ENCODE results near the gene RASAL3. TPM values are rescaled to one million over a fixed set of nuclear protein-coding genes. Genes with fewer than 3 reads are reported as not detected.
A peak's percentile ranks its signal among the peaks of the same experiment; 100 is the strongest.
"Not testable (repeated sequence)": the region's sequence is repeated elsewhere in the genome, so short reads cannot be mapped to it uniquely, and the experiment has no call there.

RASAL3 gene
- total RNA-seq, 1 donor from 2014 or later: 4.4 TPM

DNA sequence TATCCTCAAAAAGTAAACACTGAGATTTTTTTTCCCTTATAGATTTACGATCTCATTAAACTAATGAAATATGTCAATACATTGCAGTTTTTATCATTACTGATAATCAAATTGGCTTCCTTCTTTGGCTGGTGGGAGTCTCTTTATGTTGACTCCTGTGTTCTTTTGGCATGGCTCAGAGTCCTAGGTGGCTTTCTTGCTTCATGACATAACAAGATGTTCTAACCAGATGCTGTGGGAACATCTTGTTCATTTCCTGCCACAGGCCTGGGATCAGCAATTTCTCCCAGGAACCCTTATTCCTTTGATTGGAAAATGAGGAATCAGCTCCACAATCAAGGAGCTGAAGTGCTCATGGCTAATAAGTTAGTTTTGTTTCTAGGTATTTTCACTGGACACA lies 30.8 kb upstream of the RASAL3 start:
- H3K4me3 ChIP-seq: no peak overlapping the region
- no peak for DNase-seq (ENCODE audit: low spot score in 2 of 2)

DNA sequence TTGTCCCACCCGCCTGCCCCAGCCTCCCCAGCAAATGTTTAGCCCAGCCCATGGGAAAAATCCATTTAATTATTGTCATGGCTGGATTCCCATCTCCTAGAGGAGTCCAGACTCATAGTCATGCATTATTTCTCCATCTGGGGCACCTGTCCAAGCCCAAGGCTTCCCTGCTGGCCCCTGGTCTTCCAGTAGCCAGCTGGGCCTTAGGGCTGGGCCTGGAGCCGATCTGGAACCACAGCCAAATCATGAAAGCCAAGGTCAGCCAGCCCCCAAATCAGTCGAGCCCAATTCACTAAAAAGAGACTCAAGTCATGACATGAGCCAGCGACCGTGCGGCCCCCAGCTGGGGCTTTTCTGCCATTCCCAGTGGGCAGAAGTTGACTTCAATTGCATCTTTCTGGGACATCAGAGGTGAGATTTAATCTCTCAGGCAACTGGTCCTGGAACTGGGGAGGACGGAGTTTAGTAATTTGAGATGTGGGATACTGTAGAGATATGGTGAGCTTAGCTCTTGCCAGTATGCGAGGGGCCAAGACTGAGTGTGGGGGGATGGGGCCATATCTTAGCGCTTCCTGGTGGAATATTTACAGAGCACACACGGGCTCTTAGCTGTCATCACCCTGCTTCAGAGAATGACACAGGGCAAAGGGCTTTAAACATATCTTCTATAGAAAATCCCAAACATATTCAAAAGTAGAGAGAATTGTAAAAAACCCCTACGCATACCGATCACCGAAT lies 24.3 kb upstream of the RASAL3 start:
- TF ChIP-seq, protein P1, sequence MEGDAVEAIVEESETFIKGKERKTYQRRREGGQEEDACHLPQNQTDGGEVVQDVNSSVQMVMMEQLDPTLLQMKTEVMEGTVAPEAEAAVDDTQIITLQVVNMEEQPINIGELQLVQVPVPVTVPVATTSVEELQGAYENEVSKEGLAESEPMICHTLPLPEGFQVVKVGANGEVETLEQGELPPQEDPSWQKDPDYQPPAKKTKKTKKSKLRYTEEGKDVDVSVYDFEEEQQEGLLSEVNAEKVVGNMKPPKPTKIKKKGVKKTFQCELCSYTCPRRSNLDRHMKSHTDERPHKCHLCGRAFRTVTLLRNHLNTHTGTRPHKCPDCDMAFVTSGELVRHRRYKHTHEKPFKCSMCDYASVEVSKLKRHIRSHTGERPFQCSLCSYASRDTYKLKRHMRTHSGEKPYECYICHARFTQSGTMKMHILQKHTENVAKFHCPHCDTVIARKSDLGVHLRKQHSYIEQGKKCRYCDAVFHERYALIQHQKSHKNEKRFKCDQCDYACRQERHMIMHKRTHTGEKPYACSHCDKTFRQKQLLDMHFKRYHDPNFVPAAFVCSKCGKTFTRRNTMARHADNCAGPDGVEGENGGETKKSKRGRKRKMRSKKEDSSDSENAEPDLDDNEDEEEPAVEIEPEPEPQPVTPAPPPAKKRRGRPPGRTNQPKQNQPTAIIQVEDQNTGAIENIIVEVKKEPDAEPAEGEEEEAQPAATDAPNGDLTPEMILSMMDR (IDR thresholded peaks at IDR 0.05): no peak
- Histone ChIP-seq H3K27ac (no peak overlapping the region), H3K36me3 (no peaks in the 10 kb centered on the region), H3K4me3 (no peak overlapping the region), H3K4me1 (no peaks in the 10 kb centered on the region), H3K9me3 (no peaks in the 10 kb centered on the region), H3K27me3 (no peaks in the 10 kb centered on the region)
- intact Hi-C loops (cut with DNase I): no loop called here
- no peak for DNase-seq (ENCODE audit: low spot score in 2 of 2)

More for the DNA sequence above, 30.8 kb upstream of the RASAL3 start:
- Histone ChIP-seq H3K36me3 (no peaks in the 10 kb centered on the region), H3K27ac (no peak overlapping the region), H3K9me3 (no peaks in the 10 kb centered on the region), H3K27me3 (no peaks in the 10 kb centered on the region), H3K4me1 (no peaks in the 10 kb centered on the region)
- intact Hi-C loops (cut with DNase I): no loop called here
- TF ChIP-seq, protein P1 (IDR thresholded peaks at IDR 0.05): no peak

DNA sequence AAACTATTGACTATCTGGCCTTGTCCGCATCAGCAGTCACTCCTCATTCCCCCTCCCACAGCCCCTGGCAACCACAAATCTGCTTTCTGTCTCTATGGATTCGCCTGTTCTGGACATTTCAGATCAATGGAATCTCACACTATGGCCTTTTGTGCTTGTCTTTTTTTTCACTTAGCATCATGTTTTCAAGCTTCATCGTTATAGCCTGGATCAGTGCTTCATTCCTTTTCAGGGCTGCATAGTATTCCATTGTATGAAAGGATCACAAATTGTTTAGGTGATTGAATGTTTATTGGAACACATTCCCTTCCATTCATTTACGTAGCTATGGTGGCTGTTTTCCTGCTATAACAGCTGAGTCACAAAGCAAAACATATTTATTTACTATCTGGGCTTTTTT lies 22.7 kb upstream of the RASAL3 start:
- Histone ChIP-seq H3K27ac (no peak overlapping the region), H3K4me1 (no peaks in the 10 kb centered on the region), H3K9me3 (no peaks in the 10 kb centered on the region), H3K27me3 (no peaks in the 10 kb centered on the region), H3K36me3 (no peaks in the 10 kb centered on the region), H3K4me3 (no peak overlapping the region)
- TF ChIP-seq, protein P1 (IDR thresholded peaks at IDR 0.05): no peak
- intact Hi-C loops (cut with DNase I): no loop called here
- DNase-seq (ENCODE audit: low spot score in 2 of 2): no peak

DNA sequence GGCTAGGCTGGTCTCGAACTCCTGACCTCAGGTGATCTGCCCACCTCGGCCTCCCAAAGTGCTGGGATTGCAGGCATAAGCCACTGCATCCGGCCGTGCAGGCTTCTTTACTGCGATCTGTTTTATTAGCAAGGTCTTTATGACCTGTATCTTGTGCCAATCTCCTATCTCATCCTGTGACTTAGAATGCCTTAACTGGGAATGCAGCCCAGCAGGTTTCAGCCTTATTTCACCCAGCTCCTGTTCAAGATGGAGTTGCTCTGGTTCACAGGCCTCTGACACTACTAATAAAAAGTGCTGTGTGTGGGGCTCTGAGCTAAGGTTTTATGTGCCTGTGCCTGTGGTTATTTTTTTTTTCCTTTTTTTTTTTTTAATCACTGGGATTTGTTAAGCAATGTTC lies 21.4 kb upstream of the RASAL3 start:
- H3K27me3 ChIP-seq; intact Hi-C loops (cut with DNase I); H3K36me3 ChIP-seq; DNase-seq (ENCODE audit: low spot score in 2 of 2); H3K4me1 ChIP-seq; H3K9me3 ChIP-seq; H3K27ac ChIP-seq; H3K4me3 ChIP-seq: not testable (repeated sequence)

DNA sequence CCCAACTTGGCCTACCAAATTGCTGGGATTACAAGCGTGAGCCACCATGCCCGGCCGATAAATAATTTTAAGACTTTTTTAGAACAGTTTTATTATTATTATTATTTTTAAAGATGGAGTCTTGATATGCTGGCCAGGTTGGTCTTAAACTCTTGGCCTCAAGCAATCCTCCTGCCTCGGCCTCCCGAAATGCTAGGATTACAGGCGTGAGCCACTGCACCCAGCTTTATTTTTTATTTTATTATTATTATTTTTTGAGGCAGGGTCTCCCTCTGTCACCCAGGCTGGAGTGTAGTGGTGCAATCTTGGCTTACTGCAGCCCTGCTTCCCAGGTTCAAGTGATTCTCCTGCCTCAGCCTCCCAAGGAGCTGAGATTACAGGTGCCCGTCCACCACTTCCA lies 16.7 kb upstream of the RASAL3 start:
- DNase-seq (ENCODE audit: low spot score in 2 of 2); H3K27ac ChIP-seq; H3K36me3 ChIP-seq; intact Hi-C loops (cut with DNase I); H3K27me3 ChIP-seq; H3K9me3 ChIP-seq; H3K4me3 ChIP-seq; H3K4me1 ChIP-seq: not testable (repeated sequence)

DNA sequence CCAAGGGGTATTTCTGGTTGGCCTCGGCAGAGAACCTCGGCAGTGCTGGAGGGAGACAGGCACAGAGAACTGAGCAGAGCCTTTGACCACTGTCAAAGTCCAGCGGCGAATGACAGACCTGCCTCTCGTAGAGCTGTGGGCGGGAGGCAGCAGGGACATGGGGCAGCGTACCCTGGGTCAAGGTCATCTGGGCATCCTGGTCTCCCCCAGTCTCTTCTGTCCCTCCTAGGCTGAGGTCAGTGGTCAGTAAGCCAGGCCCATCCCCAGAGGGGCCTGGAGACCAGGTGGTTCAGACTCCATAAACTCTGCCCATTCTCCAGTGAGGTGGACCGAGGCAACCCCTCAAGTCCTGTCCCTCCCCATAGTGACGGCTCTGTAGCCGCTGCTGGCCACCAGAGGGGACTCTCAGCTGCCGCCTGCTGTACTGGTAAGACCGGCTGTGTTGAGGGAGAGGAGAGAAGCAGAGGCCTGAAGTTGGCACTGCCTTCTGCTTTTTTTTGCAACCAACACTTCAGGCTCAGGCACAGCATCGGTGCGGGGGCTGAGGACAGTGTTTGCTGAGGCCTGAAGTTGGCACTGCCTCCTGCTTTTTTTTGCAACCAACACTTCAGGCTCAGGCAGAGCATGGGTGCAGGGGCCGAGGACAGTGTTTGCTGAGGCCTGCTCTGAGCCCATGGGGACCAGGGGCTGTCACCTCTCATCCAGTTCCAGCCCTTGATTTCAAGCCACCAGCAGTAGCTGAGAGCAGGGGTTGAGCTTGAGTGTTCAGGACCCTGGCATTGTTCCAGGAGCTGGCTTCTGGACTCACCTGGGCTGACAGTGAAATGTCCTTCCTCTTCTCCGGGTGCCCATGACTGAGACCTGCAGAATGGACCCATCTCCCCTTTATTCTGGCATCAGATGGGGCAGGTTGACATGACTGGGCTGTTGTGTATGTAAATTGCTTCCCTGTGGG lies 15.3 kb upstream of the RASAL3 start, which contains the start of gene PGLYRP2:
PGLYRP2 (minus strand) TSS at position 111 of the 955 bp plus-strand sequence. CDS start 130 bp downstream, outside the sequence.
- Histone ChIP-seq H3K4me3 (no peak within 1 kb of the TSS), H3K27me3 (no peaks in the 10 kb centered on the region), H3K36me3 (no peaks in the 10 kb centered on the region), H3K9me3 (no peaks in the 10 kb centered on the region), H3K27ac (no peak within 1 kb of the TSS), H3K4me1 (no peaks in the 10 kb centered on the region)
- intact Hi-C loops (cut with DNase I): no loop called here
- no peak for DNase-seq (ENCODE audit: low spot score in 2 of 2)
- TF ChIP-seq, protein P1 (IDR thresholded peaks at IDR 0.05): peak in 2 of 3 experiments; percentile 12 to 19
